ENCODE data around the gene TCFL5. TPM values are rescaled to one million over a fixed set of nuclear protein-coding genes. Genes with fewer than 3 reads are reported as not detected.

TCFL5 gene
- polyA plus RNA-seq, 3 donors = 0.38 to 3.5 (median 0.89) TPM

DNA sequence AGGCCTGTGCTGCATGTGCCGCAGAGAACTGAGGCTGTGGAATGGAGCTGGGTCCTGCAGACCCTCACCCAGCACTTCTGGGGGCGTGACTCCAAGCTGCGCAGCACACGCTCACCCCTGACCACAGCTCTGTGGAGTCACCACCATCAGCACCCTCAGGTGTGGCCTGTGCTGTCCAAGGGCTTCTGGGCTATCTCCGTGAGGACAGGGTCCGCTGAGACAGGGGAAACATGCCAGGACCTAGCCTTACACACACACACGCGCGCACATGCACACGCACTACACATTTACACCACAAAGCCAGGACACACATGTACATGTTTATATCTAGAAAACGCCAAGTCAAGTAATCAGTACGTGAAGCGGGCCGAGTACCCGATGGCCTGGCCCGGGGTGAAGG lies 26.8 kb upstream of the TCFL5 start:
- 94% methylated on average over 12 of the region's 16 CpGs for WGBS (ENCODE audit: insufficient coverage)

DNA sequence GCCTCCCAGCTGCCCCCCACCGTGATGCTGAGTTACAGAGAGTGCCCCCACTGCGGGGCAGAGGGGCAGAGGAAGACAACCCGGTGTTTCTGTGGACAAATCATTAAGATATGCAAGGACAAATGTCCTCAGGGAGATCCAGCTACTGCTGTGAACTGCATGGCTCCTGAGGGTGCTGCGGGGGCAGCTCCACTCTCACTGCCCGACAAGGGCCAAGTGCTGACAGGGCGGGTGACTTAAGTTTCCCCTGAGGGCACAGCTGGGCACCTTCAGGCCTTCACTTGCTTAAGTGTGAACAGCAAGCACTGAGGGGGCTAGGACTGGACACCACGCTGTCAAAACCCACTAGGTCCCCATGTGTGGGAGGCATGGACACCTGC lies 26.2 kb upstream of the TCFL5 start:
- H3K27ac Mint-ChIP-seq = peak overlapping the region in 5 of 7 donors; percentile 3 to 62 (median 15)
- peaks cover 0 to 5% of the 10 kb centered on the region in 2 donors for H3K4me1 ChIP-seq (ENCODE audit: control insufficient read depth in 1 of 2, insufficient read depth in 2 of 2, low read length in 2 of 2)
- peaks cover 5% of the 10 kb centered on the region for H3K4me1 Mint-ChIP-seq
- no peaks in the 10 kb centered on the region for H3K9me3 Mint-ChIP-seq
- WGBS (ENCODE audit: insufficient coverage) = 94% methylated on average over 7 of the region's 7 CpGs
- H3K27me3 Mint-ChIP-seq (ENCODE audit: low read depth in 3 of 3) = peaks cover 0 to 3% (median 0%) of the 10 kb centered on the region in 3 donors
- intact Hi-C loops (cut with micrococcal nuclease) = no loop called here
- peaks cover 66 to 78% of the 10 kb centered on the region in 2 donors for H3K36me3 Mint-ChIP-seq
- no peak overlapping the region for H3K4me3 Mint-ChIP-seq
- H3K27me3 ChIP-seq (ENCODE audit: control insufficient read depth in 2 of 2, insufficient read depth in 2 of 2, low read length in 2 of 2) = no peaks in the 10 kb centered on the region
- peaks cover 71 to 76% of the 10 kb centered on the region in 2 donors for H3K36me3 ChIP-seq (replicated peaks in 1 of 2; ENCODE audit: control insufficient read depth in 1 of 2, insufficient read depth in 2 of 2, low read length in 2 of 2)
- H3K9ac ChIP-seq (ENCODE audit: insufficient read depth, low read length, poor library complexity, severe bottlenecking) = peak overlapping the region; percentile 27
- H3K9me3 ChIP-seq (replicated peaks in 1 of 2; ENCODE audit: control insufficient read depth in 1 of 2, insufficient read depth in 1 of 2, low read length in 2 of 2) = no peaks in the 10 kb centered on the region
- no peak overlapping the region for H3K4me3 ChIP-seq (replicated peaks in 1 of 3; ENCODE audit: low read depth in 2 of 3, low read length in 3 of 3)
- H4K20me1 ChIP-seq (ENCODE audit: insufficient read depth, low read length) = peaks cover 29% of the 10 kb centered on the region
- H3K27ac ChIP-seq (ENCODE audit: low read depth in 1 of 2, low read length in 2 of 2) = no peak overlapping the region
- DNase-seq = no peak
- H3K4me2 ChIP-seq (replicated peaks; ENCODE audit: extremely low read depth, low read length, poor library complexity, severe bottlenecking) = no peak overlapping the region
- no peaks in the 10 kb centered on the region for H3K79me2 ChIP-seq (ENCODE audit: insufficient read depth, low read length)
- no peak overlapping the region for H2AFZ ChIP-seq (ENCODE audit: insufficient read depth, low read depth, low read length, poor library complexity, severe bottlenecking)
- no peak for TF ChIP-seq CTCF (IDR thresholded peaks at IDR 0.05)

More for the DNA sequence above, 26.8 kb upstream of the TCFL5 start:
- H4K20me1 ChIP-seq (ENCODE audit: insufficient read depth, low read length) = peaks cover 35% of the 10 kb centered on the region
- no peak overlapping the region for H2AFZ ChIP-seq (ENCODE audit: insufficient read depth, low read depth, low read length, poor library complexity, severe bottlenecking)
- no peak overlapping the region for H3K27ac ChIP-seq (ENCODE audit: low read depth in 1 of 2, low read length in 2 of 2)
- peaks cover 5% of the 10 kb centered on the region for H3K4me1 Mint-ChIP-seq
- H3K9me3 ChIP-seq (replicated peaks in 1 of 2; ENCODE audit: control insufficient read depth in 1 of 2, insufficient read depth in 1 of 2, low read length in 2 of 2) = no peaks in the 10 kb centered on the region
- H3K4me3 ChIP-seq (replicated peaks in 1 of 3; ENCODE audit: low read depth in 2 of 3, low read length in 3 of 3) = no peak overlapping the region
- H3K9ac ChIP-seq (ENCODE audit: insufficient read depth, low read length, poor library complexity, severe bottlenecking) = no peak overlapping the region
- H3K4me2 ChIP-seq (replicated peaks; ENCODE audit: extremely low read depth, low read length, poor library complexity, severe bottlenecking) = no peak overlapping the region
- H3K9me3 Mint-ChIP-seq = no peaks in the 10 kb centered on the region
- intact Hi-C loops (cut with micrococcal nuclease) = no loop called here
- TF ChIP-seq CTCF (IDR thresholded peaks at IDR 0.05) = no peak
- peaks cover 72 to 83% of the 10 kb centered on the region in 2 donors for H3K36me3 Mint-ChIP-seq
- no peaks in the 10 kb centered on the region for H3K27me3 ChIP-seq (ENCODE audit: control insufficient read depth in 2 of 2, insufficient read depth in 2 of 2, low read length in 2 of 2)
- H3K4me1 ChIP-seq (ENCODE audit: control insufficient read depth in 1 of 2, insufficient read depth in 2 of 2, low read length in 2 of 2) = peaks cover 0 to 5% of the 10 kb centered on the region in 2 donors
- peaks cover 0 to 3% (median 0%) of the 10 kb centered on the region in 3 donors for H3K27me3 Mint-ChIP-seq (ENCODE audit: low read depth in 3 of 3)
- DNase-seq = no peak
- H3K4me3 Mint-ChIP-seq = no peak overlapping the region
- peaks cover 77 to 81% of the 10 kb centered on the region in 2 donors for H3K36me3 ChIP-seq (replicated peaks in 1 of 2; ENCODE audit: control insufficient read depth in 1 of 2, insufficient read depth in 2 of 2, low read length in 2 of 2)
- peak overlapping the region in 1 of 7 donors; percentile 31 for H3K27ac Mint-ChIP-seq
- H3K79me2 ChIP-seq (ENCODE audit: insufficient read depth, low read length) = no peaks in the 10 kb centered on the region

Data from CD14-positive monocyte (primary cell).